Calu3 (cell line): ENCODE results near the gene KCNQ4. TPM values are rescaled to one million over a fixed set of nuclear protein-coding genes. Genes with fewer than 3 reads are reported as not detected.

Source experiments
- BruUV-seq: library from RNA; stranded (reverse); fragments of 400-500 nt; replicated peaks from 2 replicates; lab custom pipeline; 2021; lab: Mats Ljungman, UMichigan
- CTCF ChIA-PET: fragments of 300-600 bp; sonication (Branson Sonifier 250); formaldehyde crosslinking; loops from one replicate; lab custom pipeline; 2022; ENCODE audit warnings: antibody characterized with exemption; lab: Charles Lee
- DNase-seq: peaks from one replicate; pipeline ENCODE4 v3.0.0; 2022
- H3K27ac Mint-ChIP-seq: one replicate; pipeline ENCODE4 v1.8.0; 2022; ENCODE audit warnings: mixed read lengths; ENCODE audit not compliant: unreplicated experiment
- H3K27me3 Mint-ChIP-seq: one replicate; pipeline ENCODE4 v1.8.0; 2022; ENCODE audit warnings: mixed read lengths; ENCODE audit not compliant: unreplicated experiment
- H3K36me3 Mint-ChIP-seq: one replicate; pipeline ENCODE4 v1.8.0; 2022; ENCODE audit warnings: mild to moderate bottlenecking, moderate library complexity, mixed read lengths; ENCODE audit not compliant: insufficient read depth, unreplicated experiment
- H3K4me1 Mint-ChIP-seq: one replicate; pipeline ENCODE4 v1.8.0; 2022; ENCODE audit warnings: mild to moderate bottlenecking, low read depth, mixed read lengths; ENCODE audit not compliant: unreplicated experiment
- H3K4me3 Mint-ChIP-seq: one replicate; pipeline ENCODE4 v1.8.0; 2022; ENCODE audit warnings: mild to moderate bottlenecking, low read depth, moderate library complexity, mixed read lengths; ENCODE audit not compliant: unreplicated experiment
- H3K9me3 Mint-ChIP-seq: one replicate; pipeline ENCODE4 v1.8.0; 2022; ENCODE audit warnings: low read depth, mixed read lengths; ENCODE audit not compliant: unreplicated experiment
- intact Hi-C: fragments of 100-400 bp; cut with micrococcal nuclease; formaldehyde crosslinking; loops from one replicate; pipeline ENCODE4 v1.10.0; 2022; ENCODE audit not compliant: unreplicated experiment
- total RNA-seq: library from RNA; stranded (reverse); gene quantifications from 2 replicates; pipeline ENCODE4 v1.2.3, GENCODE V29; 2022
- TF ChIP-seq, protein P1 (sequence below): fragments of 200-600 bp; IDR thresholded peaks from one replicate; pipeline ENCODE4 v1.8.0; 2022; ENCODE audit warnings: antibody characterized with exemption; ENCODE audit not compliant: unreplicated experiment

The KCNQ4 gene
- total RNA-seq, 1 experiment from 2014 or later = 0.92 TPM

DNA sequence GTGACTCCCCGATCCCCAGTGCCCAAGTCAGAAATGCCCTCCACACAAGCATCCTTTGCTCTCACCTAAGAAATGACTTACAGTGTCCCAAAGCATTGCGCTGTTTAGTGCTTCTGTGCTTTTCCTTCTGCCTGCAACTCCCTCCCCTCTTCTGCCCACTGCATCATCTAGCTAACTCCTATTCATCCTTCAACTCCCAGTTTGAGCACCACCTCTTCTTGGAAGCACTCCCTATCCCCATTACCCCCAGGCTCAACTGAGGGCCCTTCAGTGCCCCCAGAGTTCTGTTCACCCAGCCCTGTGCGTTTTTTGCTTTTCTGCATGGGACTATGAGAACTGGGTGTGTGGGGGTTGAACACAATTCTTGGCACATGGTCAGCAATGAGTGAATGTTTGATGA, 10.0 kb downstream of the KCNQ4 start:
- H3K36me3 Mint-ChIP-seq = no peaks in the 10 kb centered on the region
- H3K4me1 Mint-ChIP-seq = no peaks in the 10 kb centered on the region
- H3K27ac Mint-ChIP-seq = no peak overlapping the region
- no peak for DNase-seq
- H3K9me3 Mint-ChIP-seq = no peaks in the 10 kb centered on the region
- BruUV-seq = no TSS peak
- TF ChIP-seq, protein P1, sequence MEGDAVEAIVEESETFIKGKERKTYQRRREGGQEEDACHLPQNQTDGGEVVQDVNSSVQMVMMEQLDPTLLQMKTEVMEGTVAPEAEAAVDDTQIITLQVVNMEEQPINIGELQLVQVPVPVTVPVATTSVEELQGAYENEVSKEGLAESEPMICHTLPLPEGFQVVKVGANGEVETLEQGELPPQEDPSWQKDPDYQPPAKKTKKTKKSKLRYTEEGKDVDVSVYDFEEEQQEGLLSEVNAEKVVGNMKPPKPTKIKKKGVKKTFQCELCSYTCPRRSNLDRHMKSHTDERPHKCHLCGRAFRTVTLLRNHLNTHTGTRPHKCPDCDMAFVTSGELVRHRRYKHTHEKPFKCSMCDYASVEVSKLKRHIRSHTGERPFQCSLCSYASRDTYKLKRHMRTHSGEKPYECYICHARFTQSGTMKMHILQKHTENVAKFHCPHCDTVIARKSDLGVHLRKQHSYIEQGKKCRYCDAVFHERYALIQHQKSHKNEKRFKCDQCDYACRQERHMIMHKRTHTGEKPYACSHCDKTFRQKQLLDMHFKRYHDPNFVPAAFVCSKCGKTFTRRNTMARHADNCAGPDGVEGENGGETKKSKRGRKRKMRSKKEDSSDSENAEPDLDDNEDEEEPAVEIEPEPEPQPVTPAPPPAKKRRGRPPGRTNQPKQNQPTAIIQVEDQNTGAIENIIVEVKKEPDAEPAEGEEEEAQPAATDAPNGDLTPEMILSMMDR = no peak
- CTCF ChIA-PET = no interaction called here
- H3K27me3 Mint-ChIP-seq = peaks cover 60% of the 10 kb centered on the region
- H3K4me3 Mint-ChIP-seq = no peak overlapping the region
- intact Hi-C loops = no loop called here

DNA sequence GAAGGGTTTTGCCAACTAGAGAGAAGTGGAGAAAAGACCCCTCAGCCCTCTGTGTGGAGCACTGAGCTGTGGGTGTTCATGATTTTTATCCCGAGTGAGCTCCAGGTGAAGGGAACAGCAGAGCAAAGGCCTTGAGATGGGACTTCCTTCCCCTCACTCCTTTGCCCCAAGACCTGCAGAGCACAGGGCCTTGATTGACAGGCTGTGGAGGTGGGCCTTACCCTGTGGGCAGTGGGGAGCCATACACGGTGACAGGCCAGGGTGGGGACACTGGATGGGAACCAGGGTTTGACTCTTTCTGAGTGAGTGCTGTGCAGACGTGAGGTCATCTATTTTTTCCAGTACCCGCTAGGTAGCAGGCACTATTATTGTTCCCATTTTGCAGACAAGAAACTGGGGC, 10.5 kb downstream of the KCNQ4 start:
- no peak overlapping the region for H3K27ac Mint-ChIP-seq
- BruUV-seq = no TSS peak
- no peak for DNase-seq
- no peaks in the 10 kb centered on the region for H3K4me1 Mint-ChIP-seq
- intact Hi-C loops = no loop called here
- H3K9me3 Mint-ChIP-seq = no peaks in the 10 kb centered on the region
- no peaks in the 10 kb centered on the region for H3K36me3 Mint-ChIP-seq
- TF ChIP-seq, protein P1 = no peak
- H3K4me3 Mint-ChIP-seq = no peak overlapping the region
- CTCF ChIA-PET = no interaction called here
- H3K27me3 Mint-ChIP-seq = peaks cover 56% of the 10 kb centered on the region

- DNase-seq = no peak
- no peak overlapping the region for H3K4me3 Mint-ChIP-seq
- CTCF ChIA-PET = interaction anchor here (0.6 kb wide), 1 partner anchor 25 kb away, joined by 3 read pairs; no protein-coding TSS in a partner anchor
- intact Hi-C loops = no loop called here
- no peaks in the 10 kb centered on the region for H3K9me3 Mint-ChIP-seq
- peaks cover 47% of the 10 kb centered on the region for H3K27me3 Mint-ChIP-seq
- no peaks in the 10 kb centered on the region for H3K4me1 Mint-ChIP-seq
- TF ChIP-seq, protein P1 = no peak
- BruUV-seq = no TSS peak
- H3K27ac Mint-ChIP-seq = no peak overlapping the region
- H3K36me3 Mint-ChIP-seq = no peaks in the 10 kb centered on the region
Observed at GRCh38 chr1:40794974-40795715, 11.6 kb downstream of the KCNQ4 start.

GRCh38 chr1:40795811-40796586, 12.4 kb downstream of the KCNQ4 start:
- Mint-ChIP-seq H3K4me3 (no peak overlapping the region), H3K4me1 (no peaks in the 10 kb centered on the region), H3K27me3 (peaks cover 47% of the 10 kb centered on the region), H3K36me3 (no peaks in the 10 kb centered on the region), H3K27ac (no peak overlapping the region), H3K9me3 (no peaks in the 10 kb centered on the region)
- no peak for DNase-seq
- BruUV-seq = no TSS peak
- TF ChIP-seq, protein P1 = no peak
- CTCF ChIA-PET = no interaction called here
- intact Hi-C loops = no loop called here
